IMR-90 (cell line): ENCODE measurements around the gene URB2. TPM values are rescaled to one million over a fixed set of nuclear protein-coding genes. Genes with fewer than 3 reads are reported as not detected.

Experiments
- ATAC-seq: fragments of 200-7000 bp; cut with Tn5 transposase; 2 replicates; pipeline ENCODE4 v1.9.1; 2020; ENCODE audit warnings: low read depth, mild to moderate bottlenecking, moderate library complexity
- BruUV-seq: library from RNA; stranded (reverse); fragments of 400-500 nt; replicated peaks from 2 replicates; lab custom pipeline; 2021; lab: Mats Ljungman, UMichigan
- CTCF ChIA-PET: fragments of 300-600 bp; formaldehyde crosslinking; extraction: SDS; loops from one replicate; lab custom pipeline; 2021; ENCODE audit warnings: antibody characterized with exemption; lab: Yijun Ruan, JAX
- POLR2A ChIA-PET: fragments of 300-600 bp; sonication (Branson Sonifier 250); formaldehyde crosslinking; loops from one replicate; lab custom pipeline; 2022; ENCODE audit warnings: antibody characterized with exemption; ENCODE audit not compliant: unreplicated experiment; lab: Charles Lee
- DNase-seq: peaks from one replicate; pipeline ENCODE4 v3.0.0; 2013
- H2AFZ ChIP-seq: replicated peaks from 2 replicates; pipeline ENCODE3; 2013; ENCODE audit warnings: low read length, mild to moderate bottlenecking; ENCODE audit not compliant: poor library complexity
- H2AK5ac ChIP-seq: 2 replicates; pipeline ENCODE4 v1.6.1; 2013; ENCODE audit warnings: low read depth, low read length, inconsistent platforms
- H2AK9ac ChIP-seq: replicated peaks from 2 replicates; pipeline ENCODE3; 2013; ENCODE audit warnings: mild to moderate bottlenecking, low read depth, low read length, moderate library complexity; ENCODE audit not compliant: poor library complexity
- H2BK120ac ChIP-seq: 2 replicates; pipeline ENCODE4 v1.6.1; 2013; ENCODE audit warnings: low read depth, low read length, inconsistent platforms
- H2BK15ac ChIP-seq: 3 replicates; pipeline ENCODE4 v1.6.1; 2013; ENCODE audit warnings: low read depth, low read length, inconsistent platforms
- H2BK20ac ChIP-seq: 2 replicates; pipeline ENCODE4 v1.6.1; 2013; ENCODE audit warnings: low read depth, mild to moderate bottlenecking, inconsistent platforms, low read length, moderate library complexity
- H2BK5ac ChIP-seq: 2 replicates; pipeline ENCODE4 v1.6.1; 2013; ENCODE audit warnings: mild to moderate bottlenecking, low read depth, low read length, inconsistent platforms; ENCODE audit not compliant: poor library complexity, severe bottlenecking
- H3K14ac ChIP-seq: replicated peaks from 2 replicates; pipeline ENCODE4 v1.6.1; 2013; ENCODE audit warnings: low read depth, low read length, inconsistent platforms
- H3K18ac ChIP-seq: 2 replicates; pipeline ENCODE4 v1.6.1; 2013; ENCODE audit warnings: low read depth, low read length, control low read depth
- H3K23ac ChIP-seq: 2 replicates; pipeline ENCODE4 v1.6.1; 2013; ENCODE audit warnings: low read depth, low read length, inconsistent platforms
- H3K27ac ChIP-seq: 2 replicates; pipeline ENCODE4 v1.5.1; 2013; ENCODE audit warnings: mild to moderate bottlenecking, control low read depth, low read length; ENCODE audit not compliant: insufficient read depth
- H3K27me3 ChIP-seq: 2 replicates; pipeline ENCODE4 v1.6.1; 2013; ENCODE audit warnings: low read length; ENCODE audit not compliant: control insufficient read depth, insufficient read depth
- H3K36me3 ChIP-seq: 2 replicates; pipeline ENCODE4 v1.6.1; 2013; ENCODE audit warnings: low read length, mixed read lengths; ENCODE audit not compliant: control insufficient read depth, insufficient read depth
- H3K4ac ChIP-seq: 2 replicates; pipeline ENCODE4 v1.6.1; 2013; ENCODE audit warnings: low read depth, low read length, inconsistent platforms
- H3K4me1 ChIP-seq: 2 replicates; pipeline ENCODE4 v1.6.1; 2013; ENCODE audit warnings: low read length, mixed read lengths; ENCODE audit not compliant: control insufficient read depth, insufficient read depth
- H3K4me2 ChIP-seq: 2 replicates; pipeline ENCODE4 v1.6.1; 2013; ENCODE audit warnings: low read depth, mild to moderate bottlenecking, control low read depth, low read length, moderate library complexity
- H3K4me3 ChIP-seq: 2 replicates; pipeline ENCODE4 v1.5.1; 2013; ENCODE audit warnings: low read depth, mild to moderate bottlenecking, control low read depth, low read length, moderate library complexity; ENCODE audit not compliant: insufficient read depth
- H3K56ac ChIP-seq: 2 replicates; pipeline ENCODE4 v1.6.1; 2013; ENCODE audit warnings: low read length, inconsistent platforms; ENCODE audit not compliant: insufficient read depth; ENCODE audit errors: extremely low read depth
- H3K79me1 ChIP-seq, 2 experiments: 2 replicates each; pipeline ENCODE4 v1.6.1; 2013; ENCODE audit warnings: low read length in 2 of 2, inconsistent platforms in 1 of 2, low read depth in 1 of 2
- H3K9ac ChIP-seq: 2 replicates; pipeline ENCODE4 v1.6.1; 2013; ENCODE audit warnings: low read depth, low read length, control low read depth
- H3K9me1 ChIP-seq: 2 replicates; pipeline ENCODE4 v1.6.1; 2013; ENCODE audit warnings: low read length, inconsistent platforms; ENCODE audit not compliant: insufficient read depth
- H3K9me3 ChIP-seq: 2 replicates; pipeline ENCODE4 v1.6.1; 2013; ENCODE audit warnings: low read length; ENCODE audit not compliant: control insufficient read depth, insufficient read depth
- H4K20me1 ChIP-seq: 2 replicates; pipeline ENCODE4 v1.6.1; 2013; ENCODE audit warnings: low read length, inconsistent platforms; ENCODE audit not compliant: insufficient read depth
- H4K5ac ChIP-seq: 2 replicates; pipeline ENCODE4 v1.6.1; 2013; ENCODE audit warnings: mild to moderate bottlenecking, low read depth, low read length, control low read depth
- H4K8ac ChIP-seq, 2 experiments: 2 replicates each; pipeline ENCODE4 v1.6.1; 2013; ENCODE audit warnings: low read depth in 2 of 2, low read length in 2 of 2, control low read depth in 1 of 2, inconsistent platforms in 1 of 2
- H4K91ac ChIP-seq: 2 replicates; pipeline ENCODE4 v1.6.1; 2013; ENCODE audit warnings: low read depth, low read length, inconsistent platforms; ENCODE audit not compliant: insufficient read depth
- MAFK ChIP-seq: IDR thresholded peaks from 2 replicates; pipeline ENCODE4 v1.6.1; 2012; ENCODE audit warnings: low read depth, low read length, improper control_type of control experiment
- RFX5 ChIP-seq: IDR thresholded peaks from 2 replicates; pipeline ENCODE4 v1.8.0; 2012; ENCODE audit warnings: low read depth, mild to moderate bottlenecking, low read length, moderate library complexity
- WGBS, 2 experiments: methylation state at CpG; one replicate each; pipeline versions ENCODE4 v1.1.5 to v1.1.7; 2013; ENCODE audit warnings: missing lambda C conversion rate in 2 of 2; ENCODE audit not compliant: insufficient read length in 1 of 2; ENCODE audit errors: extremely low coverage in 2 of 2; 5-methylcytosine and 5-hydroxymethylcytosine counted together
- dilution Hi-C: fragments of 300-500 bp; cut with HindIII; formaldehyde crosslinking; loops from one replicate; pipeline ENCODE4 v1.14.3; 2018; ENCODE audit warnings: low sequenced_read_pairs; ENCODE audit not compliant: unreplicated experiment
- in situ Hi-C: fragments of 300-500 bp; cut with MboI; formaldehyde crosslinking; loops from 3 replicates; pipeline ENCODE4 v1.14.3; 2019; ENCODE audit warnings: low sequenced_read_pairs, inconsistent platforms, mixed read lengths
- intact Hi-C: fragments of 100-400 bp; cut with micrococcal nuclease; formaldehyde crosslinking; loops from 2 replicates; pipeline ENCODE4 v1.10.0; 2022
- polyA plus RNA-seq, 3 experiments: library from polyadenylated mRNA; depleted of rRNA; stranded (reverse); fragments of >200 nt; gene quantifications; 2 replicates each; pipeline ENCODE4 v1.2.3, GENCODE V29; 2012; ENCODE audit warnings: low replicate concordance in 1 of 3
- total RNA-seq: library from RNA; depleted of rRNA; stranded (reverse); fragments of >200 nt; gene quantifications from 2 replicates; pipeline ENCODE4 v1.2.3, GENCODE V29; 2012

Gene URB2
- total and polyA plus RNA-seq, 2 of the 4 experiments (the other 2 are of a cell fraction) = 5.9 to 15.4 TPM

DNA sequence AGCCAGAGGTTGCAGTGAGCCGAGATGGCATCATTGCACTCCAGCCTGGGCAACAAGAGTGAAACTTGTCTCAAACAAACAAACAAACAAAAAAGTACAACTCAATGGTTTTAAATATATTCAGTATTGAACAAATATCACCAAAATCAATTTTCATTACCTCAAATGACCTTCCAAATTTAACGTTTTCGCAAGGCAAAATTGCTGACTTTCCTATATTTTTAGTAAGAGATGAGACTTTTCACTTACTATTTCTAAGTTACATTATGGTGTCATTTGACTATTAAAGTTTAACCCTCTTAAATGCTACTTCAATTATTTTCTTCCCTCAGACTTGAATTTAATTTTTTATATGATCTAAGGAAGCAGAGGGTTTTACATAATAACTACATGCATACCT is 44.6 kb upstream of the URB2 start:
- BruUV-seq = no TSS peak
- POLR2A ChIA-PET = no interaction called here
- no peak overlapping the region for H3K9ac ChIP-seq
- WGBS, 2 experiments = no CpG with 5 or more reads among the region's 3 CpGs
- in situ Hi-C loops (no loop called here), dilution Hi-C loops (no loop called here), intact Hi-C loops (no loop called here)
- H2AK5ac ChIP-seq = no peak overlapping the region
- H2BK5ac ChIP-seq = no peak overlapping the region
- 0 out of 2 replicates have a peak, but pooled peaks have one; percentile 36 for TF ChIP-seq MAFK
- TF ChIP-seq RFX5 = no peak
- no peak overlapping the region for H2BK15ac ChIP-seq
- H4K20me1 ChIP-seq = no peaks in the 10 kb centered on the region
- peaks cover 7% of the 10 kb centered on the region; the same call in 1 of the 2 replicates for H3K9me1 ChIP-seq
- no peak overlapping the region for H3K27ac ChIP-seq
- no peak overlapping the region for H2BK20ac ChIP-seq
- no peak overlapping the region for H3K4ac ChIP-seq
- no peak overlapping the region for H2AK9ac ChIP-seq
- H3K36me3 ChIP-seq = no peaks in the 10 kb centered on the region
- no peak overlapping the region for H2BK120ac ChIP-seq
- H4K5ac ChIP-seq = no peak overlapping the region
- no peak for DNase-seq
- no peak overlapping the region for H4K91ac ChIP-seq
- H4K8ac ChIP-seq = no peak overlapping the region
- H3K9me3 ChIP-seq = no peaks in the 10 kb centered on the region
- peaks cover 2% of the 10 kb centered on the region; the same call in 1 of the 2 replicates for H3K4me1 ChIP-seq
- H3K4me2 ChIP-seq = no peak overlapping the region
- no peaks in the 10 kb centered on the region for H3K27me3 ChIP-seq
- H3K18ac ChIP-seq = no peak overlapping the region
- H3K4me3 ChIP-seq = no peak overlapping the region
- no peak overlapping the region for H3K14ac ChIP-seq
- H3K23ac ChIP-seq = no peak overlapping the region
- no peaks in the 10 kb centered on the region for H3K79me1 ChIP-seq
- no peak overlapping the region for H3K56ac ChIP-seq
- no peak overlapping the region for H2AFZ ChIP-seq
- CTCF ChIA-PET = interaction anchor here (1.6 kb wide), 1 partner anchor 11 kb away, joined by 3 read pairs; no protein-coding TSS in a partner anchor
- no peak for ATAC-seq
